ENCODE data around the gene AGBL4.

The AGBL4 gene

GRCh38 chr1:48784301-48784700 lies 1239.5 kb downstream of the AGBL4 start:
- ATAC-seq: no peak
- TF ChIP-seq TOX (CRISPR knock-in tag; IDR thresholded peaks at IDR 0.05; ENCODE audit: borderline replicate concordance) (no peak), ZFP3 (CRISPR knock-in tag; IDR thresholded peaks at IDR 0.05) (no peak), ZNF565 (CRISPR knock-in tag; conservative IDR thresholded peaks at IDR 0.05; ENCODE audit: low read depth) (no peak)
- TF ChIP-seq, protein P1, sequence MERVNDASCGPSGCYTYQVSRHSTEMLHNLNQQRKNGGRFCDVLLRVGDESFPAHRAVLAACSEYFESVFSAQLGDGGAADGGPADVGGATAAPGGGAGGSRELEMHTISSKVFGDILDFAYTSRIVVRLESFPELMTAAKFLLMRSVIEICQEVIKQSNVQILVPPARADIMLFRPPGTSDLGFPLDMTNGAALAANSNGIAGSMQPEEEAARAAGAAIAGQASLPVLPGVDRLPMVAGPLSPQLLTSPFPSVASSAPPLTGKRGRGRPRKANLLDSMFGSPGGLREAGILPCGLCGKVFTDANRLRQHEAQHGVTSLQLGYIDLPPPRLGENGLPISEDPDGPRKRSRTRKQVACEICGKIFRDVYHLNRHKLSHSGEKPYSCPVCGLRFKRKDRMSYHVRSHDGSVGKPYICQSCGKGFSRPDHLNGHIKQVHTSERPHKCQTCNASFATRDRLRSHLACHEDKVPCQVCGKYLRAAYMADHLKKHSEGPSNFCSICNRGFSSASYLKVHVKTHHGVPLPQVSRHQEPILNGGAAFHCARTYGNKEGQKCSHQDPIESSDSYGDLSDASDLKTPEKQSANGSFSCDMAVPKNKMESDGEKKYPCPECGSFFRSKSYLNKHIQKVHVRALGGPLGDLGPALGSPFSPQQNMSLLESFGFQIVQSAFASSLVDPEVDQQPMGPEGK (CRISPR knock-in tag; IDR thresholded peaks at IDR 0.05; ENCODE audit: borderline replicate concordance): no peak

GRCh38 chr1:48777219-48777895 lies 1246.4 kb downstream of the AGBL4 start:
- TF ChIP-seq GLIS3 (CRISPR knock-in tag; IDR thresholded peaks at IDR 0.05): no peak
- TF ChIP-seq ZC3H10 (CRISPR knock-in tag; IDR thresholded peaks at IDR 0.05): no peak
- no peak for TF ChIP-seq OSR1 (CRISPR knock-in tag; IDR thresholded peaks at IDR 0.05)
- TF ChIP-seq, protein P2, sequence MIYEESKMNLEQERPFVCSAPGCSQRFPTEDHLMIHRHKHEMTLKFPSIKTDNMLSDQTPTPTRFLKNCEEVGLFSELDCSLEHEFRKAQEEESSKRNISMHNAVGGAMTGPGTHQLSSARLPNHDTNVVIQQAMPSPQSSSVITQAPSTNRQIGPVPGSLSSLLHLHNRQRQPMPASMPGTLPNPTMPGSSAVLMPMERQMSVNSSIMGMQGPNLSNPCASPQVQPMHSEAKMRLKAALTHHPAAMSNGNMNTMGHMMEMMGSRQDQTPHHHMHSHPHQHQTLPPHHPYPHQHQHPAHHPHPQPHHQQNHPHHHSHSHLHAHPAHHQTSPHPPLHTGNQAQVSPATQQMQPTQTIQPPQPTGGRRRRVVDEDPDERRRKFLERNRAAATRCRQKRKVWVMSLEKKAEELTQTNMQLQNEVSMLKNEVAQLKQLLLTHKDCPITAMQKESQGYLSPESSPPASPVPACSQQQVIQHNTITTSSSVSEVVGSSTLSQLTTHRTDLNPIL (CRISPR knock-in tag; IDR thresholded peaks at IDR 0.05; ENCODE audit: low read depth): no peak
- TF ChIP-seq ESRRG (CRISPR knock-in tag; IDR thresholded peaks at IDR 0.05): no peak
- no peak for TF ChIP-seq ZNF8 (CRISPR knock-in tag; IDR thresholded peaks at IDR 0.05)
- no peak for TF ChIP-seq RARB (CRISPR knock-in tag; IDR thresholded peaks at IDR 0.05)
- no peak for TF ChIP-seq ZNF70 (CRISPR knock-in tag; IDR thresholded peaks at IDR 0.05)
- TF ChIP-seq, protein P1 (CRISPR knock-in tag; IDR thresholded peaks at IDR 0.05; ENCODE audit: borderline replicate concordance): no peak
- TF ChIP-seq ISL1 (CRISPR knock-in tag; IDR thresholded peaks at IDR 0.05): no peak
- TF ChIP-seq CSDC2 (CRISPR knock-in tag; IDR thresholded peaks at IDR 0.05): no peak
- TF ChIP-seq, protein P3, sequence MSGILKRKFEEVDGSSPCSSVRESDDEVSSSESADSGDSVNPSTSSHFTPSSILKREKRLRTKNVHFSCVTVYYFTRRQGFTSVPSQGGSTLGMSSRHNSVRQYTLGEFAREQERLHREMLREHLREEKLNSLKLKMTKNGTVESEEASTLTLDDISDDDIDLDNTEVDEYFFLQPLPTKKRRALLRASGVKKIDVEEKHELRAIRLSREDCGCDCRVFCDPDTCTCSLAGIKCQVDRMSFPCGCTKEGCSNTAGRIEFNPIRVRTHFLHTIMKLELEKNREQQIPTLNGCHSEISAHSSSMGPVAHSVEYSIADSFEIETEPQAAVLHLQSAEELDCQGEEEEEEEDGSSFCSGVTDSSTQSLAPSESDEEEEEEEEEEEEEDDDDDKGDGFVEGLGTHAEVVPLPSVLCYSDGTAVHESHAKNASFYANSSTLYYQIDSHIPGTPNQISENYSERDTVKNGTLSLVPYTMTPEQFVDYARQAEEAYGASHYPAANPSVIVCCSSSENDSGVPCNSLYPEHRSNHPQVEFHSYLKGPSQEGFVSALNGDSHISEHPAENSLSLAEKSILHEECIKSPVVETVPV (CRISPR knock-in tag; IDR thresholded peaks at IDR 0.05): no peak
- no peak for TF ChIP-seq ZFP30 (CRISPR knock-in tag; IDR thresholded peaks at IDR 0.05)
- TF ChIP-seq SNAI2 (CRISPR knock-in tag; IDR thresholded peaks at IDR 0.05): no peak
- TF ChIP-seq BACH2 (CRISPR knock-in tag; IDR thresholded peaks at IDR 0.05; ENCODE audit: borderline replicate concordance): no peak
- no peak for TF ChIP-seq PPARA (CRISPR knock-in tag; IDR thresholded peaks at IDR 0.05; ENCODE audit: borderline replicate concordance)
- TF ChIP-seq ZFP3 (CRISPR knock-in tag; IDR thresholded peaks at IDR 0.05): no peak
- peak; percentile 27 for ATAC-seq

- ATAC-seq: peak; percentile 85
- TF ChIP-seq, protein P3 (CRISPR knock-in tag; IDR thresholded peaks at IDR 0.05): no peak
- TF ChIP-seq ISL1 (CRISPR knock-in tag; IDR thresholded peaks at IDR 0.05) (no peak), ZNF70 (CRISPR knock-in tag; IDR thresholded peaks at IDR 0.05) (no peak), POU6F1 (CRISPR knock-in tag; IDR thresholded peaks at IDR 0.05; ENCODE audit: borderline replicate concordance, low read depth) (no peak), BACH2 (CRISPR knock-in tag; IDR thresholded peaks at IDR 0.05; ENCODE audit: borderline replicate concordance) (no peak), CSDC2 (CRISPR knock-in tag; IDR thresholded peaks at IDR 0.05) (no peak), PPARA (CRISPR knock-in tag; IDR thresholded peaks at IDR 0.05; ENCODE audit: borderline replicate concordance) (no peak), ZFP3 (CRISPR knock-in tag; IDR thresholded peaks at IDR 0.05) (no peak), SNAI2 (CRISPR knock-in tag; IDR thresholded peaks at IDR 0.05) (no peak), TSHZ2 (CRISPR knock-in tag; IDR thresholded peaks at IDR 0.05) (no peak)
- TF ChIP-seq, protein P2 (CRISPR knock-in tag; IDR thresholded peaks at IDR 0.05; ENCODE audit: low read depth): no peak
These were observed 1247.1 kb downstream of the AGBL4 start, which contains the start of gene BEND5 for GRCh38 chr1:48776393-48777218. TSS of gene BEND5 (minus strand) at chr1:48776891. CDS start at chr1:48776831, 60 bp downstream.
